ENCODE data around the gene SH2D7. TPM values are rescaled to one million over a fixed set of nuclear protein-coding genes. Genes with fewer than 3 reads are reported as not detected.

The SH2D7 gene
- total RNA-seq, 6 donors from 2014 or later = 0.09 TPM; not detected in 5

DNA sequence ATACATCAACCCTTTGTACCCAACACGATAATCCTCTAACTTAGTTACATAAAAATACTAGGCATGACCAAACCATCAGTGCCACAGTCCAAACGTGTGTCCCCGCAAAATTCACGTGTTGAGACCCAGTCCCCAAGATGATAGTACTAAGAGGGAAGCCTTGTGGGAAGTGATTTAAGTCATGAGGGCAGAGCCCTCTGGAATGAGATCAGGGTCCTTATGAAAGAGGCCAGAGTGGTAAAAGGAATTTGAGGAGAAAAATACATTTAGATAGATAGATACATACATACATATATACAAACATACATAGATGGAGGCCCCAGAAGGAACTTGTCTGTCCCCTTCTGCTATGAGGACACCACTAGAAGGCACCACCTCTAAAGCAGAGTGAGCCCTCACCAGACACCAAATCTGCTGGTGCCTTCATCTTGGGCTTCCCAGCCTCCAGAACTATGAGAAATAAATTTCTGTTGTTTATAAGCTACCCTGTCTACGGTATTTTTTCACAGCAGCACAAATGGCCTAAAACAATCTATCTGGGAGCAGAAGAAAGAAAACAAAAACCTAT lies 22.8 kb upstream of the SH2D7 start:
- Histone ChIP-seq H3K27ac (peak overlapping the region; percentile 94 to 97 (median 96)), H3K27me3 (no peaks in the 10 kb centered on the region), H3K4me1 (peaks cover 91 to 99% (median 97%) of the 10 kb centered on the region in 4 donors), H3K9me3 (no peaks in the 10 kb centered on the region), H3K36me3 (no peaks in the 10 kb centered on the region), H3K4me3 (no peak overlapping the region)
- ATAC-seq (ENCODE audit: low FRiP score in 2 of 2) (no peak), DNase-seq (no peak)
- TF ChIP-seq, protein P1, sequence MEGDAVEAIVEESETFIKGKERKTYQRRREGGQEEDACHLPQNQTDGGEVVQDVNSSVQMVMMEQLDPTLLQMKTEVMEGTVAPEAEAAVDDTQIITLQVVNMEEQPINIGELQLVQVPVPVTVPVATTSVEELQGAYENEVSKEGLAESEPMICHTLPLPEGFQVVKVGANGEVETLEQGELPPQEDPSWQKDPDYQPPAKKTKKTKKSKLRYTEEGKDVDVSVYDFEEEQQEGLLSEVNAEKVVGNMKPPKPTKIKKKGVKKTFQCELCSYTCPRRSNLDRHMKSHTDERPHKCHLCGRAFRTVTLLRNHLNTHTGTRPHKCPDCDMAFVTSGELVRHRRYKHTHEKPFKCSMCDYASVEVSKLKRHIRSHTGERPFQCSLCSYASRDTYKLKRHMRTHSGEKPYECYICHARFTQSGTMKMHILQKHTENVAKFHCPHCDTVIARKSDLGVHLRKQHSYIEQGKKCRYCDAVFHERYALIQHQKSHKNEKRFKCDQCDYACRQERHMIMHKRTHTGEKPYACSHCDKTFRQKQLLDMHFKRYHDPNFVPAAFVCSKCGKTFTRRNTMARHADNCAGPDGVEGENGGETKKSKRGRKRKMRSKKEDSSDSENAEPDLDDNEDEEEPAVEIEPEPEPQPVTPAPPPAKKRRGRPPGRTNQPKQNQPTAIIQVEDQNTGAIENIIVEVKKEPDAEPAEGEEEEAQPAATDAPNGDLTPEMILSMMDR (IDR thresholded peaks at IDR 0.05) = no peak
- TF ChIP-seq POLR2A (IDR thresholded peaks at IDR 0.05) = no peak
- no peak for TF ChIP-seq POLR2AphosphoS5 (IDR thresholded peaks at IDR 0.05)
- TF ChIP-seq EP300 (IDR thresholded peaks at IDR 0.05) = no peak
- WGBS, 2 donors = 52 to 62% methylated on average over 5 of the region's 5 CpGs

GRCh38 chr15:78070049-78070700 lies 22.2 kb upstream of the SH2D7 start:
- peaks cover 85 to 99% (median 96%) of the 10 kb centered on the region in 4 donors for H3K4me1 ChIP-seq
- peak in 1 of 2 donors; percentile 71 for DNase-seq

DNA sequence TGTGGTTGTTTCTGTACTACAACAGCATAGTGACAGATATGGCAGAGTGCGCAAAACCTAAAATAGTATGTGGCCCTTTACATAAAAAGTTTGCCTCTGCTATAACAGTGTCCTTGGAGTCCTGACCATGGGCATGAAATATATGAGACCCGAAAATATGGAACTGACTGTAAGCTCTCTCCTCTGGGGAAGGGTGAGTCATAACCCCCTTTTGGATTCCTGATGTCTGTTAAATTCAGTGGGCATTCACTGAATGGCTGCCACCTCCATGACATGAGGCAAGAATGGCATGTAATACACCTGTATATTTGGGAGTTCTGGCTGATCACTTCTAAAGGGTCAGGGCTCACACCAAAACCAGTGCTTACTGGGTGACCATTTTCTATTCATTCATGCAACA lies 21.0 kb upstream of the SH2D7 start:
- DNase-seq (no peak), ATAC-seq (ENCODE audit: low FRiP score in 2 of 2) (no peak)
- H3K27ac ChIP-seq = peak overlapping the region; percentile 94 to 97 (median 96)
- no peak overlapping the region for H3K4me3 ChIP-seq
- no peaks in the 10 kb centered on the region for H3K27me3 ChIP-seq
- H3K4me1 ChIP-seq = peaks cover 83 to 99% (median 95%) of the 10 kb centered on the region in 4 donors
- WGBS, 2 donors = 56 to 84% methylated on average over 2 of the region's 2 CpGs
- H3K9me3 ChIP-seq = no peaks in the 10 kb centered on the region
- TF ChIP-seq, protein P1 (IDR thresholded peaks at IDR 0.05) = no peak
- TF ChIP-seq POLR2A (IDR thresholded peaks at IDR 0.05) (no peak), EP300 (IDR thresholded peaks at IDR 0.05) (no peak), POLR2AphosphoS5 (IDR thresholded peaks at IDR 0.05) (no peak)
- H3K36me3 ChIP-seq = no peaks in the 10 kb centered on the region

More at GRCh38 chr15:78070049-78070700, 22.2 kb upstream of the SH2D7 start:
- ATAC-seq (ENCODE audit: low FRiP score in 2 of 2) = no peak
- 38 to 60% methylated on average over 4 of the region's 4 CpGs for WGBS, 2 donors
- peak in 1 of 4 donors; percentile 14 for TF ChIP-seq POLR2A (IDR thresholded peaks at IDR 0.05)
- TF ChIP-seq POLR2AphosphoS5 (IDR thresholded peaks at IDR 0.05) = no peak
- TF ChIP-seq EP300 (IDR thresholded peaks at IDR 0.05) = no peak
- TF ChIP-seq, protein P1 (IDR thresholded peaks at IDR 0.05) = no peak
- no peaks in the 10 kb centered on the region for H3K9me3 ChIP-seq
- H3K27ac ChIP-seq = peak overlapping the region; percentile 94 to 97 (median 96)
- H3K27me3 ChIP-seq = no peaks in the 10 kb centered on the region
- H3K4me3 ChIP-seq = no peak overlapping the region
- no peaks in the 10 kb centered on the region for H3K36me3 ChIP-seq

DNA sequence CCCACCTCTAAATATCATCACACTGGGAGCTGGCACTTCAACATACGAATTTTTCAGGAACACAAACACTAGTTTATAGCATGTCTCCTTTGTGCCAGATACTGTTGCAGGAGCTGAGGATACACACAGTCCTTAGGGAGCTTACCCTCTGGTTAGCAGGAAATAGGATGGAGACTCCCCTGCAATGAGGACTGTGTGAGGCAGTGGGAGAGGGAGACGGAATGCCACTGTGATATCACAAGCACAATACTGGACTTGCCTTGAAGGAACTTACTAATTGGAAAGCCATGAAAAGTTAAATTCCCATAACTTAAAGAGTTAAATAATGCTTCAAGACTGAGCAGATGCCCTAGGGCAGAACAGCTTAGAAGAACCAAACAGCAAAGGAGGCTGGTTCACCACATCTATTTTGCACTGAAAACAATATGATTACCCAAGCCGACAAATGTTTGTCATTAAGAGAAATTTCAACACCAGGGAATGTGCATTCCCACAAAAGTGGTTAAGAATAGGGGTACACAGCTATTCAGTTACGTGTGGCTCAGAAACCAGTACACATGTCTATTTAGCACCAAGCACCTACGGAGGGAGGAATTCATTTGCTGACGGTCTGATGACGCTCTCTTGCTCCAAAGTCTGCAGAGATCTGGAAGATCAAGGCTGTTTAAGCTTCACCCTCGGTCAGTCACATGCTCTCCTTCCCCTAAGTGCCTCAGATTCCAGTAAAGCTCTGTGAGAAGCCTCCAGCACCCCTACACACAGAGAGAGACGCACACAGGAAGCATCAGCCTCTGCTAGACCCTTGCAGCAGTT lies 20.1 kb upstream of the SH2D7 start:
- Histone ChIP-seq H3K4me3 (peak overlapping the region in 2 of 4 donors; percentile 1 to 3), H3K4me1 (peaks cover 74 to 96% (median 88%) of the 10 kb centered on the region in 4 donors)
- 29 to 38% methylated on average over 9 of the region's 9 CpGs for whole genome bisulfite sequencing, 2 donors

More for the DNA sequence above, 20.1 kb upstream of the SH2D7 start:
- DNase-seq = peak in 1 of 2 donors; percentile 62
- ATAC-seq (ENCODE audit: low FRiP score in 2 of 2) = peak in 1 of 2 donors; percentile 47
- Histone ChIP-seq H3K27ac (peak overlapping the region; percentile 94 to 97 (median 96)), H3K36me3 (no peaks in the 10 kb centered on the region), H3K9me3 (no peaks in the 10 kb centered on the region), H3K27me3 (no peaks in the 10 kb centered on the region)
- TF ChIP-seq POLR2AphosphoS5 (IDR thresholded peaks at IDR 0.05) (peak in 1 of 2 donors; percentile 58), POLR2A (IDR thresholded peaks at IDR 0.05) (peak in 1 of 4 donors; percentile 61), EP300 (IDR thresholded peaks at IDR 0.05) (no peak)
- TF ChIP-seq, protein P1 (IDR thresholded peaks at IDR 0.05) = no peak
